Fibroblast of skin of left biceps (primary cell): ENCODE measurements around the gene ASAP3.

Source experiments
- DNase-seq, 2 experiments: peaks; one replicate each; pipeline ENCODE4 v3.0.0-alpha.2; 2013; ENCODE audit warnings: low read depth in 2 of 2

ASAP3 gene

DNA sequence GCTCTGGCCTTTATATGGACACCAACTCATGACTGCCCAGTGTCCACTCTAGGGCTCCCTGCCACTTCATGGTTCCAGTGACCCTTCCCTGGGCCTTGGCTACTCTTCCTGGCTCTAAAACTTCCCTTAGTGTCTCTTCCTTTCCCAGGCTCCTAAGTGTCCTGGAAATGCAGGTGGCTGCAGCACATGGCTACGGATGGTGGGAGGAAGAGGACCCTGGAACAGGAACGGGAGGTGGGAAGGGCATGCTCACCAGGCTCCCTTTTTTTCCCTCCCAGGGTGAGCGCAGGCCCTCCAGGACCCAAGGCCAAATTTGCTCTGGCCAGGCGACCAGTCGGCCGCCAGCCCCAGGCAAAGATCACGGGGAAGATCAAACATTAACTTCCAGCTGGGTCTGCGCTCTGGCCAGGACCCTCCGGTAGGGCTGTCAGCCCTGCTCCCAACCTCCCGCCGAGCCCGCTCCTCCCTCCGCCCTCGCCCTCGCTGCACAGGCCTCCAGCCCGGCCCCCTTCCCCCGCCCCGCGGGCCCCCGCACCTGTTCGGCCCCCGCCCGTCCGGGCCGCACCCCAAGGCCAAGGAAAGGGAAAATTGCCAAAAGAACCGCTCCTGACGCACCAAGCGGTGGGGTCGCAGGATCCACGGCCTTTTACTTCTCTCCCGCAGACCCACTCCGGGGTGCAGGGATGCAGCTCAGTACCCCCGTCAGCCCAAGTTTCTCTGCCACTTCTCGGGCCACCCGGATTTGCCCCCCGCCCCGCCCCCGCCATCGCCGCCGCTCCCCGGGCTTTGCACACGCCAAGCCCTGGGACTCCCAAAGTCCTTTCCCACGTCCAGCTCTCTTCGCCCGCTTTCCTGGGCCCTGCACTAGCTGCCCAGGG is 60.3 kb downstream of the ASAP3 start:
- DNase-seq, result no peak

DNA sequence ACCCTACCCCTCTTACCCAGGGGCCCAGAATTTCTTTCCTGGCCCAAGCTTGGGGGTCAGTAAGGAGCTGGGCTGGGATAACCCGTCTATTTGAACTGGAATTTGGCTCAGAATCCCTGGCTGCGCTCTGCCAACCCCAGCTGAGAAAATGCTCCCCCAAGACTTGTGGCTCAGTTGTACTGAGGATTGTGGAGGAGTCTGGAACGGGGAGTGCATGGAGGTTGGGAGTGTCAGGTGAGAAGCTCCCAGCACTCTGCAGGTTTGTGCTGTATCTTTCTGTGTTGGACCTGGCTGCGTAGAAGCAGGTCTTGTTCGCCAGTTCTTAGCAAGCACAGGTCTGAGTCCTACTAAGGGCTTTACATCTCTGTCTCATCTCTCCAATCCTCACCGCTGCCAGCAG is 61.0 kb downstream of the ASAP3 start:
- DNase-seq, result no peak

DNA sequence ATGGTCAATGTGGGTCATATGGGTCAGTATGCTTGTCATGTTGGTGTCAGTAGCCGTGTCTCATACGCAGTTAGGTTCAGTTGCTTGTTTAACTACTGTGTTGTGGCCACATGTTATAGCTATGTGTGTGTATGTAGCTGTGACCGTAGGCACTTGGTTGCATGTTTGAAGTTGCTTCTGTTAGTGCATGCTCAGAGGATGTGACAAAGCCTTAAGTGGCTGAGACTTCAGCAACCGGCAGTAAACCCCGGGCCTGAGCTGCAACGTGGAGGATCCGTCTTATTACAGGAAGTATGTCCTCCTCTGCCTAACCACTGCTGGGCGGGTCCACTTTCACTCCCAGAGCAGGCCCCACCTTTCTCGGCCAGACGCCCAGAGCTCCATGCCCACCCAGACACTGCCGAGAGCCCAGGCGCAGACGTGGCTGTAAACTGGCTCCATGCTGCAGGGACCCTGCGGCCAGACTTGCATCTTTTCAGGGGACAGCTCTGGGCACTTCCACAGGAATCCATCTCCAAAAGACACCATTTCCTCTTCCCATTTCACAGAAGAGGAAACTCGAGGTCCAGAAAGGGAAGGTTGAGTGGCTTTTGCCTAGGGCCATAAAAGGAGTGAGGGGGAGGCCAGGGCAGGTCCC is 61.6 kb downstream of the ASAP3 start:
- peak in 1 of 2 experiments; percentile 47 for DNase-seq

DNA sequence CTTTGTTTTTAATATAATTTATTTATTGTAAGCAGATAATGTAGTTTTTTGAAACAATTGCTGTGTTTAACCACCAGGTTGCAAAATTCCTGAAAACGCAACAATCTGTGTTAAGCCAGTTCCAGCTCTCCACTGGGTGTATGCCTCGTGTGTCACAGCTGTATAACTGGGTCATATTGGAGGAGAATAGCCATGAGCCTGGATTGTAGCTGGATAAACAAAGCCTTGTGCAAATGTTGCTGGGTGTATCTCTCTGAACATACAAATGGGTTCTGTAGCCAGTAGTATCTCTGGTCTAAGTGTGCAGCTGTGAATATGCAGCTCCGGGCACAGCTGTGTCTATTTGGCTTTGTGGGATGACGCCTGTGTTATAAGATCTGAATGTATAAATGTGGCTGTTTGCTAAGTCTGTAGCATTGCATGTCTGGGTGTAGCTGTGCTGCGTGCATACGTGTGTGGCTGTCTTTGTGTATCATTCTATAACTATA is 62.2 kb downstream of the ASAP3 start:
- no peak for DNase-seq

DNA sequence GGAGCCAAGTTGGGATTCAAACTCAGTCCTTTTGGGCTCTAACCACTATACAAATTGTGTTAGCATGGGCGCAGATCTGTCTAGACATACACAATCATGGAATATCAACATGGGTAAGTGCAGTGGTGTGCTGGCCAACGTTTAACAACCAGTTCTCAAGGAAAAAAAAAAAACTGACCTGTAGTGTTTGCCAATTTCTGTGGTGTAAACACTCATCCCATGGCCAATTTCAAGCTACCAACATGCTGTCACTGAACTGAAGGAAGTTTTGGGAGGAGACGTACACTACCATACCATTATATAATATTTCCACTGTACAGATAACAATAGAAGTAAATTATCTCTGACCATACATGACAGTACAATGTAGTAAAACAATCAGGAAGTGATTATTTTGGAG is 62.6 kb downstream of the ASAP3 start:
- no peak for DNase-seq

DNA sequence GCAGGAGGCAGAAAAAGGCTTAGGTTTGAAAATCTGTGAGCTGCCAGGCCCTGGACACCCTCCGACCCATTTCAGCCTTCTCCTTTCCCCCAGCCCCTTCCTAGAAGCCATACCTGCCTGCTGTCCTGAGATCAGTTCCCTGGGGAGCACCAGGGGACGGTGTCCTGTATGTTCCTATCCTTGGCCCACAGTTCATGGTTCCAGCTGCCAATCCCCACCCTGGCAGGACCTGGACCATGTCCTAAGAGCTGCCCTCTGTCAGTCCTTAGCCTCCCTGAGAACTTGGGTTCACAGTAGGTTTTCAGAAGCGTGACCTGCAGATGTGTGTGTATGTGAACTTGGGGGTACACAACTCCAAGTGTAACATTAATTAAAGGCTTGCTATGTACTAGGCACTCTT is 63.2 kb downstream of the ASAP3 start:
- no peak for DNase-seq

DNA sequence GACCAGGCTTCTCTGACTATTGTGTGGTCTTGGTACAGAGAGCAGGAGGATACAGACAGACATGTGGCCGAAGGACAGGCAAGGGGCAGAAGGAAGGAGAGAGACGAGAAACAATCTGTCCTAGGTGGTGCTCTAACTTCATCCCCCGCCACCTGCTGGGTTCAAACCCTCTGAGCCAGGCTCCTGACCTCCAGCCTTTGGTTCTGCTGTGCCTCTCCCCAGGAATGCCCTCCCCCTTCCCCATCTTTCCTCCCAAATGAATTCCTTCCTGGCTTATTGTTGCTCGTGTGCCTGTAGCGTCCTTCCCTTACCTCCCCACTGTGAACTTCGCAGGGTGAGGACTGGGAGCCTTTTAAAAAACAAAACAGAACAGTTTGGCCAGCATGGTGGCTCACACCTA is 64.8 kb downstream of the ASAP3 start:
- DNase-seq, result no peak

DNA sequence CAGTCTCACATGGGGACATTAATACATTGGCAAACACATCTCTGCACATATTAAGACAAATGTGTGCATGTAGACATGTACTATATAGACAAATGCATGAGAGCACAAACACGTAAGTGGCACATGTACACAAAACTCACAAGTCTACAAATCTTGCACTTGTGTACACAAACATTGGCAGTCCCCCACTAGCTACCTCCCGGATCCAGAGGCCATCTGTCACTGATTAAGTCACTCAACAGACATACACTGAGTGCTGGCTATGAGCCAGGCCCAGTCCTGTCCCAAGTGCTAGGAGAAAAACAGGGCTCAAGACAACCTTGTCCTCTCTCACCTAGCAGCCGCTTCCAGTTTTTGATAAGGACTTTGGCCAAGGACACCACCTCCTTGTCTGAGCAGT is 66.4 kb downstream of the ASAP3 start:
- no peak for DNase-seq

DNA sequence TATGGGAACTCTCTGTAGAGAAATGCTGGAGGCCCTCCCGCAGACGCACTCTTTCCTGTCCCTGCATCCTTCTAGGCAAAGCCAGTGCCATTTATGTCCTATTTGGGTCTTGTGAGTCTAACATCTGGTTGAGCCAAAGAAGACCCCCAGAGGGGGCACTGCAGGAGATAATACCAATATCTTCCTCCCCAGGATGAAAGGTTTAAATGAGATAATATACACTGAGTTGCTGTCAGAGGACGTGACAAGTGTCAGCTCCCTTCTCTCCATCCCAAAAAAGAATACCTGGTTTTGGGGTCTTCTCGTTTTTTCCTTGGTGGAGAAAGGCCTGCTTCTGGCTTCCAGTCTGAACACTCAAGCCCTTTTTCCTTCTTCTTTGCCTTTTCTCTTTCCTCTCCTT is 67.0 kb downstream of the ASAP3 start:
- DNase-seq, result no peak

DNA sequence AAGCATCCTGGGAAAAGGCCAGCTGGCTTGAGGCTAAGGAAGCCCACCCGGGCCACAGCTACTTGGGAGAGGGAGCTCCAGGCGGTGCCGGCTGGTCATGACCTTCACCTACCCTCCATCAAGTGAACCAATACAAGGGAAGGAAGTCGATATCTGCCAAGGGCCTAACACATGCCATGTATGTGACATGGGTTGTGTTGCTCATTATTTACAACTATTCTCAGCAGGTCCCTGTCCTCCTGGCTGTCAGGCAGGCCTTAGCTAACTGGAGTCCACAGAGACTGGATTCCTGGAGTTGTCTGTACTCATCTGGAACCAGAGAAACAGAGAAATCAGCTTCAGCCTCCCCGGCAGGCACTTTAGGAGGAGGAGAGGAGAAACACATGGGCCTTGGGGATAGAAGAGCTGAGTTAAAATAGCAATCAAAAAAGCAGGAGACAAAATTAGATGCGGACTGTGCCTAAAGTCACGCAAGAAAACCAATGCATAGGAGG is 75.1 kb downstream of the ASAP3 start:
- DNase-seq, result no peak

DNA sequence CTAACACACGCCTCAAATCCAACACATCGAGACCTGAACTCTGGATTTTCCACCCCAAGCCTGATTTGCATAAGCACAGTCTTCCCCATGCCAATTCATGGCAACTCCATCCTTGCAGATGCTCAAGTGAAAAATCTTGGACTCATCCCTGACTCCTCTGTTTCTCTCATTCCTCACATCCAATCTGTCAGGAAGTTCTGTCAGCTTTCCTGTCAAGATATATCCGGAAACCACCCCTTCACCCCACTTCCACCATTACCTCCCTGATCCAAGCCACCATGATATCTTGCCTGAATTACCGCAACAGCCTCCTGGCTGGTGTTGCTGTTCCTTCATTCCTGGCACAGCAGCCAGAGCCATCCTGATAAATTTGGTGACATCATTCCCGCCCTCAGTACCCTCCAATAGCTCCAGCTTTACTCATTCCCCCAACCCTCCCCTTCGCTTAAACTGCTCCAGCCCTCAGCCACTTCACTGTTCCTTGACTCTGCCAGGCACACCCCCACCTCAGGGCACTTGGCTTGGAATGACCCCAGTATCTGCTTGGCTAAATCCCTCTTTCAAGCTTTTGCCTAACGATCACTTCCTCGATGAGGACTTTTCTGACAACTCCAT is 76.9 kb downstream of the ASAP3 start:
- no peak for DNase-seq

DNA sequence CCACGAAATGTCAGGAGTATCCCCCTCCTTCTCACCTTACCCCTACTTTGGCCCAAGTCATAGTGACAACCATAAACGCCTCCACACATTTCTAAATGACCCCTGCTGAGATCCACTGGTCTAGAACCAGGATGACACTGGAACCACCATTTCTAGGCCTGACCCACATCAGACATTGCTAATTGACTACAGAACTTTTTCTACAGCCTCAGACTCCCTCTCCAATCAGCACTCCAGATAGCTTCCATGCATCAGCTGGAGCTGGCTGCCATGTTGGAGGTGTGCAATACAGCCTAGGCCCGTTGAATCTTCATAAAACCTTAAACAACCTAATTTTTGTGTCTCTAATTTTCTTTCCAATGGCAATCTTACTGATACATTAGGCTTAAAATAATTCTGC is 78.0 kb downstream of the ASAP3 start:
- DNase-seq, result no peak

DNA sequence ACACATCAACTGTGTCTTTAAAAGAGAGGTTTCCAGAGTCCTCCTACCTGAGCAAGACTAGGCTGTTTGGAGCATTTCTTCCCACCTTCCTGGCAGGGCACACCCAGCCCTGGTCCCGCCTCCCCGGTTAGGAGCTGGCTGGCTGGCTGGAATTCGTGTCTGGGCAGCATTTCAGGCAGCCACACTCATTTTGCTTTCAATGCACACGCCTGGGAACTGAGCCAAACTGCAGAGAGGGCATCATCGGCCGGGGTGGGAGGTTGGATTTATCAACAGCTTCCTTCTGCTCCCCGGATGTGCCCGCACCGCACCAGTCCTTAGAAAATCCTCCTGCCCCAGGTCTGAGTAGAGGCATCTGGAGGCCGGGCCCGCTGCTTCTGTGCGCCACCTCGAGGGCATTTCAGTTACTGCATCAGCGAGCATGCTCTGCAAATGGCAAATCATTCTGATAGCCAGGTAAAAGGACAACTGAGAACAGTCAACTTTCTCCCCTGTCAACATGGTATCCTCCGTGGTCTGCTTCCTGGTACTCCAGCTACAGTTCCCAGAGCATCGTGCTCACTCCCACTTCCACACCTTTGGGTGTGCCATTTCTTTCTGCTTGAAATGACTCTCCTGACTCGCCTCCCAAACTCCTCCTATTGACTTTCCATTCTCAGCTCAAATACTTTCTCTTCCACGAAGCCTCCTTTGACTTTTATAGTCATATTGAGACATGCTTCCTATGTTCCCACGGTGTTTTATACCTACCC is 80.1 kb downstream of the ASAP3 start:
- DNase-seq, result peak; percentile 61 to 68

DNA sequence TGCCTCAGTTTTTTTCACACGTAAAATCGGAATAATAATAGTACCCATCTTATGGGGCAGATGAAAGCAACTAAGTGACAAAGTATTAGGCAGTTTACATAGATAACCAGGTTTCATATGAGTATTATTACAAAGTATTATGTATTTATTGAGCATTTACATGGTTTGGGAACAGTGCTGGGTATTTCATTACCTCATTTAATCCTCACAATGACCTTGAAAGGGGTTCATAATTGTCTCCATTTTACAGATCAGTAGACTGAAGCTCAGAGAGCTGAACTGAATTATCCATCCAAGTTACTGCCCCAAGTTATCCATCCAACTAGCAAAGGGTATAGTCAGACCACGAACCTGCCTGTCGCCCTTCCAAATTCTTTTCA is 80.6 kb downstream of the ASAP3 start:
- DNase-seq, result no peak

DNA sequence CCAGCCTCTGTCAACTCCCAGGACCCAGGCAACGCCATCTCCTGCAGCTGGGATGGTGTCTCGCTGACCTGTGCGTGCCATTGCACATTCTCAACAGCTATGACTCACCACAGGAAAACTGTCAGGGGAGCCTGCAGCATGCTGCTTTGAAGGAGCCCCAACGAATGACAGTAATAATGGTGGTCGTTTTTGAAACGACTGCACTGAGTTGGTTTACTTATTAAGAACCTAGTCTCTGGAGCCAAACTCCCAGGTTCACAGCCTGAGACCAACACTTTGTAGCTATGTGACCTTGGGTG is 81.0 kb downstream of the ASAP3 start:
- no peak for DNase-seq

DNA sequence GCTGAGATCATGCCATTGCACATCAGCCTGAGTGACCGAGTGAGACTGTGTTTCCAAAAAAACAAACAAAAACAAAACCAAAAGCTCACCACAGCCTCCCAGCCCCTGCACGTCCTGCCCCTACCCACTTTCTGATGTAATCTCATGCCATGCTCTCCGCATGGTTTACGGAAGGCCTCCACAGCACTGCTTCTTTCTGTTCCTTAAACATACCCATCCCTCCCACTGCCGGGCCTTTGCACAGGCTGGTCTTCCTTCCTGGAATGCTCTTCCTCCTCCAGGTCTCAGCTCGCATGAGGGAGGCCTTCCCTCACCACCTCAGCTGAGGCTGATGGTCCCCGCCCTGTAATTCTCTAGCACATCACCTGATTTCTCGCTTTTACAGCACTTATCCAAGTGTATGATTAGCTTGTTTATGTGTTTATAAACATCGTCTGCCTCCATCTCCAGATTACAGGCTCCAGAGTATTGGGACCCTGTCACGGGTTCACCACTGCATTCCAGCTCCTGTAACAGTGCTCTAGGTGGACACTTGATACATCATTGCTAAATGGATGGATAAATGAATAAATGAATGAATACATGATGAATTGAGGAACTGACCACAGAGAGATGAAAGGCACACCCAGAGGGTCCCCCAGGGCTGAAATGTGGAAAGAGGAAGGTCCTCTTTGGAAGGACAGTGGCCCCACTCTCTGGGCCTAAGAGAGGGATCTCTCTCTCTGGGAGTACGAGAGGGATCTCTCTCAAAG is 81.5 kb downstream of the ASAP3 start:
- no peak for DNase-seq

DNA sequence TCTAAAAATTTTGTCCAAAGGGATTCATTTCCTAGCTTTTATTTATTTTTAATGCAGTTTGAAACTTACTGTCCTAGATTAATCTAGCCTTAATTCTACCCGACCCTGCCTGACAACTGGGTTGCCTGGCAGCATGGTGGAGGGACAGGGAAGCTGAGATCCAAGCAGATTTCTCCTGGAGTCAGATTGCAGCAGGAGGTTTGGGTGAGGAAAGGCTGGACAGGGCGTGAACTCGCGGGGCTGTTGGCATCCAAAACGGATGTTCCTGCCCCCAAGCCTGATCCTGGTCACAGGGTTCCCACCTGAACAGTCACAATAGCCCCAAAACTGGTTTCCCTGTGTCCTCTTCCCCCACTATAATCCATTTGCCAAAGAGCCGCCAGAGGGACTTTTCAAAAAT is 82.7 kb downstream of the ASAP3 start:
- DNase-seq, result no peak

DNA sequence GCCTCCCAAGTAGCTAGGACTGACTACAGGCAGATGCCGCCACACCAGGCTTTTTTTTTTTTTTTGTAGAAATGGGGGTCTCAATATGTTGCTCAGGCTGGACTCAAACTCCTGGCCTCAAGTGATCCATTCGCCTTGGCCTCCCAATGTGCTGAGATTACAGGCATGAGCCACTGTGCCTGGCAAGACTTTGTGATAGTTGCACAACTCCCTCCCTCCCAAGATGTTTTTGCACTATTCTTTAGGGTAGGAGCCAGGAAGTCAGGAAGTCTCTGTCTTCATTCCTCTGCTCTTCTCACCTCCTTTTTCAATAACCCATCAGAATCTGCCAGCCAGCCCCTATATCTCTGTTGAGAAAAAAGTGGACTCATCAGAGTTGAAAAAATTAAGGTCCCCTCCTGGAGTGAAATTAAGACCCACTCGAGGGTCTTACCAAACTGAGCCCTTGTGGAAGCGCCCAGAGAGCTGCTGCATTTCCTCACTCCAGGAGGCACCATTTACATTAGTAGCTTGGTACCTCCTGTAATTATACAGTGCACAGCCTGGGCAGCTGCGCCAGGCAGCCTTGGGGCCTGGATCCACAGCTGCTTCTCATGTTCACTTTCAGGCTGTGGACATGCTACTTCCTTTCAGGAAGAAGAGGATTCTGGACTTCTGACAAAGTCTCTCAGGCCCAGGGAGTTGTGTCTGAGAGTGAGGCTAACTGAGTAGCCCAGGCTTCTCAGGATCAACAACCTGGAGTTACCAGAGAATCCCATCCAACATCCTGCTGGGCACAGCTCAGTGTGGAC is 83.5 kb downstream of the ASAP3 start:
- no peak for DNase-seq

DNA sequence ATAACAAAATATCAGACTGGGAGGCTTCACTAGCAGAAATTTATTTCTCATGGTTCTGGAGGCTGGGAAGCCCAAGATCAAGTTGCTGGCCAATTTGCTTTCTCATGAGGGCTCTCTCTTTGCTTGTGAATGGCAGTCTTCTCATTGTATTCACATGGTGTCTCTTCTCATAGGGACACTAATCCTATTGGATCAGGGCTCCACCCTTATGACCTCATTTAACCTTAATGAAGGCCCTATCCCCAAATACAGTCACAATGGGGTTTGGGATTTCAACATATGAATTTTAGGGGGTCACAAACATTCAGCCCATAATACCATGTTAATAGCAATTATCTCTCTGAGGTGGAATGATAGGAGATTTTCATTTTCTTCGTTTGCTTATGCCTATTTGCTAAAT is 84.8 kb downstream of the ASAP3 start:
- no peak for DNase-seq

DNA sequence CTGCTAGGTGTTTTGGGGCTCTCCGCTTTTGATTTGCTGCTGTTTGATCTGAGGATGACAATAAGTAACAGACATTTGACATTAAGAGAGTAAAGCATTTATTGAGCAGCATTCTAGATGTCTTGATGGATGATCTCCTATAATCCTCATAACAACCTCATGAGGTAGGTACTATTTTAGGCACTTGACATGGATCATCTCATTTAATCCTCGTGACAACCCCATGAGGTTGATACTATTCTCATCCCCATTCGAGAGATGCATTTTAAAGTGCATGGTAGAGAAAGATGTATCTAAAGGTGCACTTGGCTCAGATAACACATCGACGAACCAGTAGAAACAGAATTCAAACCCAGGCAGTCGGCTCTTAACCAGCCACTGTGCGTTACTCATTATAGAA is 86.1 kb downstream of the ASAP3 start:
- no peak for DNase-seq

DNA sequence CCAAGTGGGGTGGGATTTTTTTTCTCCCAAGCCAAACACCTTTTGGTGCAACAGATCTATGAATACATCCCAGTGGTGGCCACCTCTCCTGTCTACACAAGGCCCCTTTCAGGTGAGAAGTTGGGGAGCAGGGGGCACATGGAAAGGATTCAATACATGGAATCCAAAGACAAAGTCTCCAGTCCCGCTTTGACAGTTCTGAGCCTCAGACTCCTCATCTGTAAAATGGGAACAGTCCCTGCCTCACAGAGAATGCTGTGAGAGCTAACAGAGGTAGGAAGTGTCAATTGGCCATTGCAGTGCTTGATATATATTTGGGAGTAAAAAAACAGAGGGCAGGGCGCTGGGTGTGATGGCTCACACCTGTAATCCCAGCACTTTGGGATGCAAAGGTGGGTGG is 87.6 kb downstream of the ASAP3 start:
- DNase-seq, result no peak
